BJ (cell line): Measurements from ENCODE around the gene NPR1. TPM values are rescaled to one million over a fixed set of nuclear protein-coding genes. Genes with fewer than 3 reads are reported as not detected.

ENCODE experiments used
- CTCF ChIA-PET: fragments of 350-600 bp; formaldehyde crosslinking; extraction: SDS; loops from one replicate; lab custom pipeline; 2021; ENCODE audit warnings: antibody characterized with exemption, inconsistent platforms; lab: Yijun Ruan, JAX
- POLR2A ChIA-PET: fragments of 300-600 bp; sonication (Branson Sonifier 250); formaldehyde crosslinking; extraction: SDS; loops from one replicate; lab custom pipeline; 2021; ENCODE audit warnings: antibody characterized with exemption; lab: Charles Lee
- DNase-seq: peaks from one replicate; pipeline ENCODE4 v3.0.0-alpha.2; 2011; ENCODE audit warnings: low read depth
- H3K27me3 ChIP-seq: 2 replicates; pipeline ENCODE4 v1.6.0; 2011; ENCODE audit warnings: low read length; ENCODE audit not compliant: control insufficient read depth, insufficient read depth
- H3K36me3 ChIP-seq: 2 replicates; pipeline ENCODE4 v1.5.1; 2011; ENCODE audit warnings: low read length; ENCODE audit not compliant: control insufficient read depth, insufficient read depth
- H3K4me3 ChIP-seq: 2 replicates; pipeline ENCODE4 v1.5.1; 2011; ENCODE audit warnings: low read depth, mild to moderate bottlenecking, control low read depth, low read length
- polyA plus RNA-seq: library from polyadenylated mRNA; depleted of rRNA; stranded (reverse); fragments of >200 nt; gene quantifications from 2 replicates; pipeline ENCODE4 v1.2.3, GENCODE V29; 2011
- TF ChIP-seq, protein P1 (sequence below): IDR thresholded peaks from 2 replicates; pipeline ENCODE4 v1.5.1; 2011; ENCODE audit warnings: low read depth, mild to moderate bottlenecking, control low read depth, inconsistent platforms, low read length, moderate library complexity; ENCODE audit not compliant: insufficient read depth

NPR1 gene
- polyA plus RNA-seq, 1 experiment, result 0.02 TPM

- ChIA-PET POLR2A (no interaction called here), CTCF (interaction anchor here (1.1 to 1.4 kb wide), 2 partner anchors 72 to 132 kb away, joined by 3 to 4 read pairs; no protein-coding TSS in a partner anchor)
- Histone ChIP-seq H3K4me3 (no peak overlapping the region), H3K36me3 (peaks cover 30% of the 10 kb centered on the region), H3K27me3 (no peaks in the 10 kb centered on the region)
- DNase-seq, result no peak
- TF ChIP-seq, protein P1, sequence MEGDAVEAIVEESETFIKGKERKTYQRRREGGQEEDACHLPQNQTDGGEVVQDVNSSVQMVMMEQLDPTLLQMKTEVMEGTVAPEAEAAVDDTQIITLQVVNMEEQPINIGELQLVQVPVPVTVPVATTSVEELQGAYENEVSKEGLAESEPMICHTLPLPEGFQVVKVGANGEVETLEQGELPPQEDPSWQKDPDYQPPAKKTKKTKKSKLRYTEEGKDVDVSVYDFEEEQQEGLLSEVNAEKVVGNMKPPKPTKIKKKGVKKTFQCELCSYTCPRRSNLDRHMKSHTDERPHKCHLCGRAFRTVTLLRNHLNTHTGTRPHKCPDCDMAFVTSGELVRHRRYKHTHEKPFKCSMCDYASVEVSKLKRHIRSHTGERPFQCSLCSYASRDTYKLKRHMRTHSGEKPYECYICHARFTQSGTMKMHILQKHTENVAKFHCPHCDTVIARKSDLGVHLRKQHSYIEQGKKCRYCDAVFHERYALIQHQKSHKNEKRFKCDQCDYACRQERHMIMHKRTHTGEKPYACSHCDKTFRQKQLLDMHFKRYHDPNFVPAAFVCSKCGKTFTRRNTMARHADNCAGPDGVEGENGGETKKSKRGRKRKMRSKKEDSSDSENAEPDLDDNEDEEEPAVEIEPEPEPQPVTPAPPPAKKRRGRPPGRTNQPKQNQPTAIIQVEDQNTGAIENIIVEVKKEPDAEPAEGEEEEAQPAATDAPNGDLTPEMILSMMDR, result no peak
Measured at GRCh38 chr1:153642161-153642560, 36.3 kb upstream of the NPR1 start.

DNA sequence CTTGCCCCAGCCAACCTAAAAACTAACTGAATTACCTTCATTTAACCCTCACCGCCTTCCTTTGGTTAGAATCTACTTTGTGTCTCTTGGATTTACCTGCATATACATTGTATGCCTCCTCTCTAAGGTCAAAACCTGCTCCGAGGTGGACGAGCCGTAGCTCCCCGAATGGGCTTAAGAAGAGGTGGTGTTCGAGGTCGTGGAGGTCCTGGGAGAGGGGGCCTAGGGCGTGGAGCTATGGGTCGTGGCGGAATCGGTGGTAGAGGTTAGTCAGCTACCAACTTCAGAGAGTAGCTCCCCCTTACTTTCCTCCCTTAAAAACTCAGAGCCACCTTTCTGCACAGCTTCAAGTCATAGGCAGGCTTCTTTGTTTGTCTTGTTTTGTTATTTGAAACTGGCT lies 35.4 kb upstream of the NPR1 start:
- POLR2A ChIA-PET, result no interaction called here
- CTCF ChIA-PET, result interaction anchor here (1.1 to 1.6 kb wide), 4 partner anchors 9 to 73 kb away, joined by 3 to 5 read pairs (median 4); partner anchors contain the start of genes CHTOP and S100A13
- no peak for DNase-seq
- Histone ChIP-seq H3K27me3 (no peaks in the 10 kb centered on the region), H3K4me3 (no peak overlapping the region), H3K36me3 (peaks cover 27% of the 10 kb centered on the region)
- TF ChIP-seq, protein P1, result no peak

DNA sequence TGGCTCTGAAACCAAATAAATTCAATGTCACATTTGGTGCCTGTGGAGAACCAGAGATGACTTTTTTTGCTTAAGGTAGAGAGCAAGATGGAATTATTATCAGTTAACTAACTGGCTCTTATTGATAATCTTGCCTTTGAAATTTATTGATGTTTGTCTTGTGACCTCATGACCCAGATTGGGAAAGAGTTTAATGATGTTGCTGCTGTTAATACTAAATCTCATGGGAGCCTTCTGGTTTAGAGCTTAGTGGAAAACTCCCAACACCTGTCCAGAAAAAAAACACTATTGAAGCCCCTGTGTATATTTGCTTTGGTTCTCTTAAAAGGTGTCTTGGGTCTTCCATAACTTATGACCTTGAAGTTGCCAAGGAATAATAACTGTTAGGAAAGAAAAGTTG lies 34.7 kb upstream of the NPR1 start:
- no peak overlapping the region for H3K4me3 ChIP-seq
- CTCF ChIA-PET, result interaction anchor here (0.7 to 1.6 kb wide), 4 partner anchors 9 to 71 kb away, joined by 3 to 5 read pairs (median 3); partner anchors contain the start of genes CHTOP, S100A1 and S100A13
- no peak for DNase-seq
- POLR2A ChIA-PET, result no interaction called here
- H3K36me3 ChIP-seq, result peaks cover 25% of the 10 kb centered on the region
- no peaks in the 10 kb centered on the region for H3K27me3 ChIP-seq
- TF ChIP-seq, protein P1, result no peak

DNA sequence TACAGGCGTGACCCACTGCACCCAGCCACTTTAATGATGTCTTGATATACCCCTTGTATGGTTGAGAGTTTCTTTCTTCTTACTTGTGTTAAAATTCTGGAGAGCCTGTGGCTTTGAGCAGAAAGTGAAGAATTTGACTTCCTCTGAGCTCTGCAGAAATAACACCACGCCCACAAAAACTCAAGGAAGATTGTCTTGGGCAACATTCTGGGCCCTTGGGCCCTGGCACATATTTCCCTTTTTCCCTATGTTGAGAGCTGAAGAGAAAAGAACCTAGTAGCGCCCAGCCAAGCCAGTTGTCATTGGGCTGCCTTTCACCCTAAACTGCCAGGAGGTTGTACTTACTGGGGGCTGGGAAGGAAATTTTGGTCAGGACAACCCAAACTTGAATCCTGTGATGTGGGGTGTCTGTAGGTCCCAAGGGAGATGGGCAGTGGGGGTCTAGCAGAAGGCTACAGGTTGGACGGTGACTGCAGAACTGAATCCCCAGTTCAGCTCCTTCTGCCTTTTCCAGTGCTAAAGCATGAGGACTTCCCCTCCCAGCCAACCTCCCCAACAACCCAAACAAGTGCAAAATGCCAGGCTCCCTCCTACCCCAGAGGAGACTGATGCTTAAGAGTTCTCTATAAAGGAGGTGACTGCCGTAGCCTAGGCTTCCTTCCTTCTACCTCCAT lies 31.7 kb upstream of the NPR1 start:
- ChIA-PET CTCF (interaction anchor here (1.3 to 2.0 kb wide), 5 partner anchors 9 to 137 kb away, joined by 3 to 9 read pairs (median 5); partner anchors contain the start of genes CHTOP and S100A13), POLR2A (interaction anchor here (1.0 kb wide), 1 partner anchor 13 kb away, joined by 5 read pairs; the partner anchor contains the start of gene CHTOP)
- no peak overlapping the region for H3K4me3 ChIP-seq
- H3K36me3 ChIP-seq, result peaks cover 17% of the 10 kb centered on the region
- TF ChIP-seq, protein P1, result no peak
- no peak for DNase-seq
- no peaks in the 10 kb centered on the region for H3K27me3 ChIP-seq

DNA sequence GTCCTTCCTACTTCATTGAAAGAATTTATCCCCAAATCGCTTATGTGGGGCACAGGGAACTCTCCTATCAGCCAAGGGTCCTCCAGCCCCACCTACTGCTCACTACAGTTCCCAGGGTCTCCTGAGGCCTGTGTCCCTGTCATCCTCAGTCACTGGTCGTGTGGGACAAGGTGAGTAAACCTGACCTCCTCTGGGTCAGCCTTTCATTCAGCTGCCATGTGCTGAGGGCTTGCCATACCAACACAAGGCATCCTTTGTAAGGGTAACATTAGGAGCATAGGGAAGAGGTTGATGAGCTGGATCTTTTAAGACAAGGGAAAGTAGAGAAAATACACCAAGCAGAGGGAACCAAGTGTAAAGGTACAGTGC lies 31.2 kb upstream of the NPR1 start:
- ChIA-PET POLR2A (interaction anchor here (0.7 kb wide), 1 partner anchor 80 kb away, joined by 4 read pairs; no protein-coding TSS in a partner anchor), CTCF (interaction anchor here (1.3 to 2.0 kb wide), 5 partner anchors 10 to 138 kb away, joined by 3 to 9 read pairs (median 5); partner anchors contain the start of genes CHTOP and S100A13)
- peaks cover 13% of the 10 kb centered on the region for H3K36me3 ChIP-seq
- no peak overlapping the region for H3K4me3 ChIP-seq
- TF ChIP-seq, protein P1, result no peak
- no peak for DNase-seq
- no peaks in the 10 kb centered on the region for H3K27me3 ChIP-seq
